HFF-Myc (cell line): ENCODE results near the gene SLC37A1.

ENCODE experiments used
- DNase-seq: peaks from one replicate; pipeline ENCODE4 v3.0.0-alpha.2; 2011; ENCODE audit warnings: low read depth; ENCODE audit errors: extremely low read depth
- H3K4me3 ChIP-seq: replicated peaks from 2 replicates; pipeline ENCODE4 v1.5.1; 2011; ENCODE audit warnings: low read depth, mild to moderate bottlenecking, control low read depth, low read length
- CTCF ChIP-seq: IDR thresholded peaks from 2 replicates; pipeline ENCODE4 v1.5.1; 2012; ENCODE audit warnings: mild to moderate bottlenecking, low read depth, low read length, control low read depth; ENCODE audit errors: missing control alignments

SLC37A1 gene

GRCh38 chr21:42630626-42631025 lies 117.0 kb downstream of the SLC37A1 start:
- TF ChIP-seq CTCF: no peak
- DNase-seq: no peak

More at GRCh38 chr21:42630626-42631025, 117.0 kb downstream of the SLC37A1 start:
- no peak overlapping the region for H3K4me3 ChIP-seq
